Measurements from ENCODE around the gene ATG2A. TPM values are rescaled to one million over a fixed set of nuclear protein-coding genes. Genes with fewer than 3 reads are reported as not detected.

The ATG2A gene
- total and polyA plus RNA-seq, 2 experiments from 2014 or later, result 11.7 to 18.1 TPM

- WGBS (ENCODE audit: low lambda C conversion rate, missing lambda C conversion rate), result 87% methylated on average over 5 of the region's 5 CpGs
- no peak overlapping the region for H3K27ac ChIP-seq
- TF ChIP-seq EZH2 (IDR thresholded peaks at IDR 0.05; ENCODE audit: borderline replicate concordance), result no peak
- TF ChIP-seq EZH2phosphoT487 (IDR thresholded peaks at IDR 0.05; ENCODE audit: low read depth, severe bottlenecking, unreplicated experiment), result no peak
- TF ChIP-seq, protein P1, sequence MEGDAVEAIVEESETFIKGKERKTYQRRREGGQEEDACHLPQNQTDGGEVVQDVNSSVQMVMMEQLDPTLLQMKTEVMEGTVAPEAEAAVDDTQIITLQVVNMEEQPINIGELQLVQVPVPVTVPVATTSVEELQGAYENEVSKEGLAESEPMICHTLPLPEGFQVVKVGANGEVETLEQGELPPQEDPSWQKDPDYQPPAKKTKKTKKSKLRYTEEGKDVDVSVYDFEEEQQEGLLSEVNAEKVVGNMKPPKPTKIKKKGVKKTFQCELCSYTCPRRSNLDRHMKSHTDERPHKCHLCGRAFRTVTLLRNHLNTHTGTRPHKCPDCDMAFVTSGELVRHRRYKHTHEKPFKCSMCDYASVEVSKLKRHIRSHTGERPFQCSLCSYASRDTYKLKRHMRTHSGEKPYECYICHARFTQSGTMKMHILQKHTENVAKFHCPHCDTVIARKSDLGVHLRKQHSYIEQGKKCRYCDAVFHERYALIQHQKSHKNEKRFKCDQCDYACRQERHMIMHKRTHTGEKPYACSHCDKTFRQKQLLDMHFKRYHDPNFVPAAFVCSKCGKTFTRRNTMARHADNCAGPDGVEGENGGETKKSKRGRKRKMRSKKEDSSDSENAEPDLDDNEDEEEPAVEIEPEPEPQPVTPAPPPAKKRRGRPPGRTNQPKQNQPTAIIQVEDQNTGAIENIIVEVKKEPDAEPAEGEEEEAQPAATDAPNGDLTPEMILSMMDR (IDR thresholded peaks at IDR 0.05; ENCODE audit: poor library complexity), result no peak
Measured at GRCh38 chr11:64883575-64883974, 33.4 kb downstream of the ATG2A start.

DNA sequence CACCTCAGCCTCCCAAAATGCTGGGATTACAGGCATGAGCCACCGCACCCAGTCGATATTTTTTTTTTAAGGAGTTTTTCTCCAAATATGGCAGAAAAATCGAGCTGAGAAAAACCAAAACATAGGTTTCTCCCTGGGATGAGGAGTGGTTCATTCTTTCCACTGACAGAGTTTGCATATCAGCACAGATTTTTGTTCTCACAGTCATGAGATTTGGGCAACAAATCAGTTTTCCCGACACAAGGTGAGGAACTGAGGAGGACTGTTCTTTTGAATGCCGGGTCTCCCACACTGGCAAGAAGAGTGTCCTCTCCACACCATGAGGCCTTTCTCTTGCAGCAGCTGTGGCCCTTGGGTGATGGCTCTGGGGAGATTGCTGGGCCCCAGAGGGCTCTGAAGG, 34.8 kb downstream of the ATG2A start:
- H3K27me3 ChIP-seq, result no peaks in the 10 kb centered on the region
- H3K4me1 ChIP-seq (ENCODE audit: insufficient read depth), result peaks cover 21% of the 10 kb centered on the region
- no peaks in the 10 kb centered on the region for H3K9me2 ChIP-seq (replicated peaks; ENCODE audit: insufficient read depth)
- no peak overlapping the region for H3K4me2 ChIP-seq
- H3K9me3 ChIP-seq (ENCODE audit: low read depth), result no peaks in the 10 kb centered on the region
- no peak overlapping the region for H3K27ac ChIP-seq
- peaks cover 17% of the 10 kb centered on the region for H3K79me2 ChIP-seq
- TF ChIP-seq EZH2 (IDR thresholded peaks at IDR 0.05; ENCODE audit: borderline replicate concordance) (no peak), EZH2phosphoT487 (IDR thresholded peaks at IDR 0.05; ENCODE audit: low read depth, severe bottlenecking, unreplicated experiment) (no peak)
- TF ChIP-seq, protein P1 (IDR thresholded peaks at IDR 0.05; ENCODE audit: poor library complexity), result no peak
- H4K20me1 ChIP-seq (ENCODE audit: insufficient read depth, poor library complexity, severe bottlenecking), result peaks cover 6% of the 10 kb centered on the region
- H3K36me3 ChIP-seq (replicated peaks; ENCODE audit: insufficient read depth, low read depth), result no peaks in the 10 kb centered on the region
- WGBS (ENCODE audit: low lambda C conversion rate, missing lambda C conversion rate), result 84% methylated on average over 5 of the region's 5 CpGs
- DNase-seq (ENCODE audit: low spot score), result no peak
- no peak overlapping the region for H3K4me3 ChIP-seq
- H2AFZ ChIP-seq, result no peak overlapping the region

More at GRCh38 chr11:64883575-64883974, 33.4 kb downstream of the ATG2A start:
- Histone ChIP-seq H4K20me1 (ENCODE audit: insufficient read depth, poor library complexity, severe bottlenecking) (no peaks in the 10 kb centered on the region), H3K4me1 (ENCODE audit: insufficient read depth) (peaks cover 33% of the 10 kb centered on the region), H3K36me3 (replicated peaks; ENCODE audit: insufficient read depth, low read depth) (no peaks in the 10 kb centered on the region), H3K79me2 (peaks cover 6% of the 10 kb centered on the region), H3K4me2 (no peak overlapping the region), H3K27me3 (no peaks in the 10 kb centered on the region), H3K4me3 (no peak overlapping the region), H2AFZ (no peak overlapping the region), H3K9me3 (ENCODE audit: low read depth) (no peaks in the 10 kb centered on the region), H3K9me2 (replicated peaks; ENCODE audit: insufficient read depth) (no peaks in the 10 kb centered on the region)
- no peak for DNase-seq (ENCODE audit: low spot score)

DNA sequence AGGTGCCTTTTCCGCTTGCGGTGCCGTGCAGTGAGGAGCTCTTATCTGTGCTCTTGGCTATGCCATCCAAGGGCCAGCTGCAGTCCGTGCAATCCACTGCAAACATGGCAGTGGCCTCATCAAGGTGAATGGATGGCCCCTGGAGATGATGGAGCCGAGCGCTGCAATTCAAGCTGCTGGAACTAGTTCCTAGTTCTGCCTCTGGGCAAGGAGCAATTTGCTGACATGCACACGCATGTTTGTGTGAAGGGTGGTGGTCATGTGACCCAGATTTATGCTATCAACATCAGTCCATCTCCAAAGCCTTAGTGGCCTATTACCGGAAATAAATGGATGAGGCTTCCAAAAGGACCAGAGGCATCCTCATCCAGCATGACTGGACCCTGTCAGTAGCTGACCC, 35.5 kb downstream of the ATG2A start:
- Histone ChIP-seq H3K36me3 (replicated peaks; ENCODE audit: insufficient read depth, low read depth) (no peaks in the 10 kb centered on the region), H3K9me3 (ENCODE audit: low read depth) (no peaks in the 10 kb centered on the region), H4K20me1 (ENCODE audit: insufficient read depth, poor library complexity, severe bottlenecking) (peaks cover 9% of the 10 kb centered on the region), H3K79me2 (peaks cover 23% of the 10 kb centered on the region), H3K4me3 (no peak overlapping the region), H3K27ac (no peak overlapping the region), H3K9me2 (replicated peaks; ENCODE audit: insufficient read depth) (no peaks in the 10 kb centered on the region), H3K4me1 (ENCODE audit: insufficient read depth) (peaks cover 23% of the 10 kb centered on the region), H3K4me2 (no peak overlapping the region), H3K27me3 (no peaks in the 10 kb centered on the region), H2AFZ (no peak overlapping the region)
- WGBS (ENCODE audit: low lambda C conversion rate, missing lambda C conversion rate), result 83% methylated on average over 8 of the region's 8 CpGs
- TF ChIP-seq EZH2phosphoT487 (IDR thresholded peaks at IDR 0.05; ENCODE audit: low read depth, severe bottlenecking, unreplicated experiment), result no peak
- TF ChIP-seq, protein P1 (IDR thresholded peaks at IDR 0.05; ENCODE audit: poor library complexity), result no peak
- TF ChIP-seq EZH2 (IDR thresholded peaks at IDR 0.05; ENCODE audit: borderline replicate concordance), result no peak
- no peak for DNase-seq (ENCODE audit: low spot score)
